ENCODE results near the gene PIGQ. TPM values are rescaled to one million over a fixed set of nuclear protein-coding genes. Genes with fewer than 3 reads are reported as not detected.
A peak's percentile ranks its signal among the peaks of the same experiment; 100 is the strongest.

The PIGQ gene
- total RNA-seq, 1 experiment from 2014 or later = 58.0 TPM

GRCh38 chr16:588639-588888 is 18.8 kb downstream of the PIGQ start:
- Histone ChIP-seq H2AK5ac (ENCODE audit: insufficient read length, low read length) (no peak overlapping the region), H3K4ac (ENCODE audit: low read depth, low read length) (no peak overlapping the region), H4K8ac (replicated peaks; ENCODE audit: insufficient read length, low read depth, low read length) (no peak overlapping the region), H3K14ac (ENCODE audit: insufficient read depth, low read length) (peak overlapping the region; percentile 57), H4K91ac (ENCODE audit: insufficient read length, low read depth, low read length) (no peak overlapping the region), H2BK15ac (ENCODE audit: low read depth, low read length) (no peak overlapping the region), H3K4me1 (ENCODE audit: insufficient read depth, low read length) (no peaks in the 10 kb centered on the region), H4K20me1 (ENCODE audit: control insufficient read depth, insufficient read depth, insufficient read length) (no peaks in the 10 kb centered on the region), H3K23me2 (ENCODE audit: insufficient read length, low read depth, low read length, poor library complexity, severe bottlenecking) (peaks cover 5% of the 10 kb centered on the region), H3K79me1 (ENCODE audit: insufficient read depth, low read depth, low read length, poor library complexity, severe bottlenecking) (no peaks in the 10 kb centered on the region), H3K56ac (ENCODE audit: insufficient read length, low read depth, low read length) (no peak overlapping the region), H2AFZ (ENCODE audit: low read length) (no peak overlapping the region), H3K23ac (ENCODE audit: insufficient read length, low read depth, low read length) (no peak overlapping the region), H2BK120ac (ENCODE audit: low read depth, low read length, poor library complexity, severe bottlenecking) (no peak overlapping the region), H3K27me3 (ENCODE audit: insufficient read depth, low read length) (peaks cover 7% of the 10 kb centered on the region; the same call in 1 of the 2 replicates), H3T11ph (ENCODE audit: low read length) (no peak overlapping the region), H3K79me2 (ENCODE audit: insufficient read depth, low read length) (no peaks in the 10 kb centered on the region; the same call in 1 of the 2 replicates), H3K9me3 (ENCODE audit: control insufficient read depth, low read depth, low read length) (no peaks in the 10 kb centered on the region), H4K5ac (ENCODE audit: insufficient read length, low read depth, low read length) (no peak overlapping the region), H3K18ac (ENCODE audit: insufficient read length, low read depth, low read length) (no peak overlapping the region), H2BK20ac (ENCODE audit: low read depth, low read length, poor library complexity, severe bottlenecking) (no peak overlapping the region), H3K4me2 (ENCODE audit: insufficient read depth, insufficient read length, low read length) (peak overlapping the region; percentile 55), H3K27ac (ENCODE audit: insufficient read length, low read depth, low read length) (no peak overlapping the region), H2BK5ac (ENCODE audit: insufficient read length, low read length) (no peak overlapping the region), H2BK12ac (ENCODE audit: insufficient read length, low read depth, low read length) (no peak overlapping the region), H3K9ac (ENCODE audit: extremely low read depth, insufficient read length, low read length) (peak overlapping the region; percentile 63)
- Mint-ChIP-seq H3K27ac (peak overlapping the region; percentile 86 to 99 (median 93); a peak in 5 of 7 replicates), H3K4me3 (peak overlapping the region; percentile 94 to 99), H3K4me1 (peaks cover 16 to 26% of the 10 kb centered on the region in 2 experiments), H3K27me3 (ENCODE audit: low read depth) (peaks cover 49% of the 10 kb centered on the region), H3K9me3 (0 out of 5 replicates have a peak, but pooled peaks cover 0 to 3% of the 10 kb centered on the region in 2 experiments), H3K36me3 (ENCODE audit: insufficient read depth in 1 of 3, low read depth in 3 of 3) (peaks cover 0 to 10% (median 6%) of the 10 kb centered on the region in 3 experiments; a peak in 6 of 7 replicates)
- WGBS (ENCODE audit: extremely low coverage, insufficient read length, low lambda C conversion rate) = no CpG with 5 or more reads among the region's 21 CpGs
- no peak for DNase-seq
- TF ChIP-seq CTCF (conservative IDR thresholded peaks at IDR 0.05) = no peak
